HEK293 (cell line): ENCODE measurements around the gene SHROOM3.

Experiments
- CTCF ChIA-PET: fragments of 350-600 bp; formaldehyde crosslinking; extraction: SDS; loops from one replicate; lab custom pipeline; 2021; ENCODE audit warnings: antibody characterized with exemption; lab: Yijun Ruan, JAX
- POLR2A ChIA-PET: fragments of 300-600 bp; formaldehyde crosslinking; extraction: SDS; loops from one replicate; lab custom pipeline; 2020; ENCODE audit warnings: antibody characterized with exemption, inconsistent platforms; lab: Yijun Ruan, JAX
- H3K27ac ChIP-seq: fragments of 200-500 bp; sonication (Bioruptor generic); 2 replicates; pipeline ENCODE4 v1.5.1; 2014; ENCODE audit warnings: low read depth, low read length, control low read depth, inconsistent platforms; ENCODE audit errors: extremely low read depth
- H3K36me3 ChIP-seq, 2 experiments: fragments of 200-500 bp in 1 of 2; sonication (Bioruptor generic) in 1 of 2; 1 replicate in 1 of 2; 2 replicates in 1 of 2; pipeline ENCODE4 v1.5.1; 2014 to 2017; ENCODE audit warnings: inconsistent platforms in 2 of 2, low read length in 2 of 2; ENCODE audit not compliant: control insufficient read depth in 2 of 2, insufficient read depth in 1 of 2
- H3K4me1 ChIP-seq: fragments of 200-500 bp; sonication (Bioruptor generic); 2 replicates; pipeline ENCODE4 v1.5.1; 2014; ENCODE audit warnings: mild to moderate bottlenecking, low read length, inconsistent platforms; ENCODE audit not compliant: control insufficient read depth, insufficient read depth
- H3K4me3 ChIP-seq: 2 replicates; pipeline ENCODE4 v1.5.1; 2011; ENCODE audit warnings: low read depth, mild to moderate bottlenecking, control low read depth, low read length, moderate library complexity
- H3K9me3 ChIP-seq: fragments of 200-500 bp; sonication (Bioruptor generic); 2 replicates; pipeline ENCODE4 v1.5.1; 2014; ENCODE audit warnings: low read depth, low read length, inconsistent platforms; ENCODE audit not compliant: control insufficient read depth, insufficient read depth
- BCL11A ChIP-seq: fragments of 450-650 bp; formaldehyde crosslinking; IDR thresholded peaks from 2 replicates; pipeline ENCODE4 v1.5.1; 2016; ENCODE audit warnings: low read depth, missing biosample characterization, missing genetic modification characterization
- GLI4 ChIP-seq: fragments of 450-650 bp; formaldehyde crosslinking; IDR thresholded peaks from 2 replicates; pipeline ENCODE4 v1.5.1; 2016; ENCODE audit warnings: missing biosample characterization, missing genetic modification characterization
- HIC1 ChIP-seq: fragments of 450-650 bp; formaldehyde crosslinking; IDR thresholded peaks from 2 replicates; pipeline ENCODE4 v1.5.1; 2016; ENCODE audit warnings: missing biosample characterization, missing genetic modification characterization
- KLF1 ChIP-seq: fragments of 450-650 bp; formaldehyde crosslinking; IDR thresholded peaks from 2 replicates; pipeline ENCODE4 v1.5.1; 2016; ENCODE audit warnings: missing biosample characterization, missing genetic modification characterization
- KLF7 ChIP-seq: fragments of 450-650 bp; formaldehyde crosslinking; IDR thresholded peaks from 2 replicates; pipeline ENCODE4 v1.5.1; 2016; ENCODE audit warnings: missing biosample characterization, missing genetic modification characterization, borderline replicate concordance
- KLF9 ChIP-seq: fragments of 450-650 bp; formaldehyde crosslinking; IDR thresholded peaks from 2 replicates; pipeline ENCODE4 v1.5.1; 2016; ENCODE audit warnings: missing biosample characterization, missing genetic modification characterization, low read depth
- RBAK ChIP-seq: fragments of 450-650 bp; formaldehyde crosslinking; IDR thresholded peaks from 2 replicates; pipeline ENCODE4 v1.5.1; 2016; ENCODE audit warnings: missing biosample characterization, missing genetic modification characterization
- SP2 ChIP-seq: fragments of 450-650 bp; formaldehyde crosslinking; IDR thresholded peaks from 2 replicates; pipeline ENCODE4 v1.5.1; 2016; ENCODE audit warnings: missing biosample characterization, missing genetic modification characterization
- ZNF10 ChIP-seq: fragments of 450-650 bp; formaldehyde crosslinking; IDR thresholded peaks from 2 replicates; pipeline ENCODE4 v1.5.1; 2017; ENCODE audit warnings: missing biosample characterization, missing genetic modification characterization
- ZNF112 ChIP-seq: fragments of 450-650 bp; formaldehyde crosslinking; IDR thresholded peaks from 2 replicates; pipeline ENCODE4 v1.5.0; 2017; ENCODE audit warnings: missing biosample characterization, missing genetic modification characterization
- ZNF133 ChIP-seq: fragments of 450-650 bp; formaldehyde crosslinking; IDR thresholded peaks from 2 replicates; pipeline ENCODE4 v1.5.1; 2016; ENCODE audit warnings: missing biosample characterization, missing genetic modification characterization
- ZNF18 ChIP-seq: fragments of 450-650 bp; formaldehyde crosslinking; IDR thresholded peaks from 2 replicates; pipeline ENCODE4 v1.5.1; 2016; ENCODE audit warnings: missing biosample characterization, missing genetic modification characterization
- ZNF214 ChIP-seq: fragments of 450-650 bp; formaldehyde crosslinking; IDR thresholded peaks from 2 replicates; pipeline ENCODE4 v1.5.1; 2017; ENCODE audit warnings: missing biosample characterization, mild to moderate bottlenecking, missing genetic modification characterization, borderline replicate concordance
- ZNF221 ChIP-seq: fragments of 450-650 bp; formaldehyde crosslinking; IDR thresholded peaks from 2 replicates; pipeline ENCODE4 v1.5.1; 2017; ENCODE audit warnings: missing biosample characterization, missing genetic modification characterization, borderline replicate concordance
- ZNF223 ChIP-seq: fragments of 450-650 bp; formaldehyde crosslinking; IDR thresholded peaks from 2 replicates; pipeline ENCODE4 v1.5.1; 2016; ENCODE audit warnings: missing biosample characterization, missing genetic modification characterization
- ZNF239 ChIP-seq: fragments of 450-650 bp; formaldehyde crosslinking; IDR thresholded peaks from 2 replicates; pipeline ENCODE4 v1.5.1; 2016; ENCODE audit warnings: missing biosample characterization, missing genetic modification characterization
- ZNF274 ChIP-seq, 2 experiments: fragments of 200-500 bp in 1 of 2; fragments of 450-650 bp in 1 of 2; sonication (Bioruptor generic) in 1 of 2; formaldehyde crosslinking in 1 of 2; IDR thresholded peaks; 2 replicates each; pipeline versions ENCODE4 v1.5.1 to v1.6.1; 2014 to 2016; ENCODE audit warnings: borderline replicate concordance in 1 of 2, inconsistent platforms in 1 of 2, low read length in 1 of 2, missing biosample characterization in 1 of 2, missing genetic modification characterization in 1 of 2
- ZNF354C ChIP-seq: fragments of 450-650 bp; formaldehyde crosslinking; IDR thresholded peaks from 2 replicates; pipeline ENCODE4 v1.5.1; 2016; ENCODE audit warnings: missing biosample characterization, missing genetic modification characterization, low read depth, borderline replicate concordance
- ZNF391 ChIP-seq: fragments of 450-650 bp; formaldehyde crosslinking; IDR thresholded peaks from 2 replicates; pipeline ENCODE4 v1.5.1; 2016; ENCODE audit warnings: low read depth, missing biosample characterization, missing genetic modification characterization, borderline replicate concordance
- ZNF610 ChIP-seq: fragments of 450-650 bp; formaldehyde crosslinking; IDR thresholded peaks from 2 replicates; pipeline ENCODE4 v1.5.1; 2016; ENCODE audit warnings: missing biosample characterization, missing genetic modification characterization, borderline replicate concordance
- ZNF629 ChIP-seq: fragments of 450-650 bp; formaldehyde crosslinking; IDR thresholded peaks from 2 replicates; pipeline ENCODE4 v1.5.1; 2017; ENCODE audit warnings: missing biosample characterization, missing genetic modification characterization
- ZNF747 ChIP-seq: fragments of 450-650 bp; formaldehyde crosslinking; IDR thresholded peaks from 2 replicates; pipeline ENCODE4 v1.5.1; 2016; ENCODE audit warnings: missing biosample characterization, missing genetic modification characterization
- ZXDB ChIP-seq: fragments of 450-650 bp; formaldehyde crosslinking; IDR thresholded peaks from 2 replicates; pipeline ENCODE4 v1.5.1; 2016; ENCODE audit warnings: missing biosample characterization, missing genetic modification characterization
- TF ChIP-seq, protein P1 (sequence below): fragments of 450-650 bp; formaldehyde crosslinking; IDR thresholded peaks from 2 replicates; pipeline ENCODE4 v1.5.1; 2017; ENCODE audit warnings: missing biosample characterization, missing genetic modification characterization
- TF ChIP-seq, protein P2 (sequence below): fragments of 450-650 bp; formaldehyde crosslinking; conservative IDR thresholded peaks from 2 replicates; pipeline ENCODE4 v1.5.1; 2016; ENCODE audit warnings: low read depth, missing biosample characterization, missing genetic modification characterization

Gene SHROOM3

GRCh38 chr4:76532805-76533204 is 97.8 kb downstream of the SHROOM3 start (continued):
- TF ChIP-seq ZNF747 (tag by site-specific recombination): no peak
- TF ChIP-seq ZNF629 (tag by site-specific recombination): no peak
- no peak for TF ChIP-seq ZNF112 (tag by site-specific recombination)
- no peak for TF ChIP-seq ZNF274 (IDR thresholded peaks at IDR 0.05; ENCODE audit: low read length)
- no peak for TF ChIP-seq ZNF274 (tag by site-specific recombination; IDR thresholded peaks at IDR 0.05; ENCODE audit: borderline replicate concordance)
- no peak for TF ChIP-seq ZNF133 (tag by site-specific recombination)
- TF ChIP-seq ZNF223 (tag by site-specific recombination): no peak
- TF ChIP-seq, protein P1, sequence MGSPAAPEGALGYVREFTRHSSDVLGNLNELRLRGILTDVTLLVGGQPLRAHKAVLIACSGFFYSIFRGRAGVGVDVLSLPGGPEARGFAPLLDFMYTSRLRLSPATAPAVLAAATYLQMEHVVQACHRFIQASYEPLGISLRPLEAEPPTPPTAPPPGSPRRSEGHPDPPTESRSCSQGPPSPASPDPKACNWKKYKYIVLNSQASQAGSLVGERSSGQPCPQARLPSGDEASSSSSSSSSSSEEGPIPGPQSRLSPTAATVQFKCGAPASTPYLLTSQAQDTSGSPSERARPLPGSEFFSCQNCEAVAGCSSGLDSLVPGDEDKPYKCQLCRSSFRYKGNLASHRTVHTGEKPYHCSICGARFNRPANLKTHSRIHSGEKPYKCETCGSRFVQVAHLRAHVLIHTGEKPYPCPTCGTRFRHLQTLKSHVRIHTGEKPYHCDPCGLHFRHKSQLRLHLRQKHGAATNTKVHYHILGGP (tag by site-specific recombination): no peak
- no peak for TF ChIP-seq GLI4 (tag by site-specific recombination)
- no peak for TF ChIP-seq RBAK (tag by site-specific recombination)
- no peak for TF ChIP-seq ZNF610 (tag by site-specific recombination)

DNA sequence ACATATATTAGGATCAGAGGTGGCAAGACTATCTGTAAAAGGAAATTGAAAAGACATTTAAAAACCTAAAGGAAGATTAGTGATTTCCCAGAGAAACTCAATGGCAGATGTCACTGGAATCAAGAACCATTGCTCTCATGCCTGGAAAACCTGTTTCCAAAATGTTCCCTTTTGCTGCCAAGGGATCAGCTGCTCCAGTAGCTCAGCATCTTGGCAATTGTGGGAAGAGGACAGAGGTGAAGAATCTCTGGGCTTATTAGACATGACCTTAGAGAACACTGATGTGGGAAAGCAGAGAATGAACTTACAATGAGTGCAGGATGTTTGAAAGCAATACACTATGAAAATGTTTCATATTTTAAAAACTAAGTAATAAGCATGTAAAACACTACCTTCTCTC is 98.3 kb downstream of the SHROOM3 start:
- Histone ChIP-seq H3K27ac (no peak overlapping the region), H3K36me3 (no peaks in the 10 kb centered on the region), H3K9me3 (no peaks in the 10 kb centered on the region), H3K4me3 (no peak overlapping the region), H3K4me1 (peaks cover 9% of the 10 kb centered on the region)
- POLR2A ChIA-PET: no interaction called here
- TF ChIP-seq SP2 (no peak), ZNF354C (no peak), ZNF221 (tag by site-specific recombination) (no peak), ZNF214 (tag by site-specific recombination) (no peak), KLF9 (tag by site-specific recombination) (no peak), KLF1 (no peak), ZNF391 (tag by site-specific recombination) (no peak), HIC1 (tag by site-specific recombination) (no peak), ZNF10 (tag by site-specific recombination) (no peak), ZXDB (tag by site-specific recombination) (no peak), KLF7 (tag by site-specific recombination) (no peak), BCL11A (tag by site-specific recombination) (no peak), ZNF239 (no peak), ZNF18 (tag by site-specific recombination) (no peak)
- TF ChIP-seq, protein P2, sequence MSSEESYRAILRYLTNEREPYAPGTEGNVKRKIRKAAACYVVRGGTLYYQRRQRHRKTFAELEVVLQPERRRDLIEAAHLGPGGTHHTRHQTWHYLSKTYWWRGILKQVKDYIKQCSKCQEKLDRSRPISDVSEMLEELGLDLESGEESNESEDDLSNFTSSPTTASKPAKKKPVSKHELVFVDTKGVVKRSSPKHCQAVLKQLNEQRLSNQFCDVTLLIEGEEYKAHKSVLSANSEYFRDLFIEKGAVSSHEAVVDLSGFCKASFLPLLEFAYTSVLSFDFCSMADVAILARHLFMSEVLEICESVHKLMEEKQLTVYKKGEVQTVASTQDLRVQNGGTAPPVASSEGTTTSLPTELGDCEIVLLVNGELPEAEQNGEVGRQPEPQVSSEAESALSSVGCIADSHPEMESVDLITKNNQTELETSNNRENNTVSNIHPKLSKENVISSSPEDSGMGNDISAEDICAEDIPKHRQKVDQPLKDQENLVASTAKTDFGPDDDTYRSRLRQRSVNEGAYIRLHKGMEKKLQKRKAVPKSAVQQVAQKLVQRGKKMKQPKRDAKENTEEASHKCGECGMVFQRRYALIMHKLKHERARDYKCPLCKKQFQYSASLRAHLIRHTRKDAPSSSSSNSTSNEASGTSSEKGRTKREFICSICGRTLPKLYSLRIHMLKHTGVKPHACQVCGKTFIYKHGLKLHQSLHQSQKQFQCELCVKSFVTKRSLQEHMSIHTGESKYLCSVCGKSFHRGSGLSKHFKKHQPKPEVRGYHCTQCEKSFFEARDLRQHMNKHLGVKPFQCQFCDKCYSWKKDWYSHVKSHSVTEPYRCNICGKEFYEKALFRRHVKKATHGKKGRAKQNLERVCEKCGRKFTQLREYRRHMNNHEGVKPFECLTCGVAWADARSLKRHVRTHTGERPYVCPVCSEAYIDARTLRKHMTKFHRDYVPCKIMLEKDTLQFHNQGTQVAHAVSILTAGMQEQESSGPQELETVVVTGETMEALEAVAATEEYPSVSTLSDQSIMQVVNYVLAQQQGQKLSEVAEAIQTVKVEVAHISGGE: no peak
- CTCF ChIA-PET: no interaction called here
